Glomerular visceral epithelial cell (primary cell): ENCODE data around the gene GPR137B.
A peak's percentile ranks its signal among the peaks of the same experiment; 100 is the strongest.

Experiments used
- DNase-seq: peaks from one replicate; pipeline ENCODE4 v3.0.0-alpha.2; 2016; ENCODE audit errors: extremely low spot score

The GPR137B gene

DNA sequence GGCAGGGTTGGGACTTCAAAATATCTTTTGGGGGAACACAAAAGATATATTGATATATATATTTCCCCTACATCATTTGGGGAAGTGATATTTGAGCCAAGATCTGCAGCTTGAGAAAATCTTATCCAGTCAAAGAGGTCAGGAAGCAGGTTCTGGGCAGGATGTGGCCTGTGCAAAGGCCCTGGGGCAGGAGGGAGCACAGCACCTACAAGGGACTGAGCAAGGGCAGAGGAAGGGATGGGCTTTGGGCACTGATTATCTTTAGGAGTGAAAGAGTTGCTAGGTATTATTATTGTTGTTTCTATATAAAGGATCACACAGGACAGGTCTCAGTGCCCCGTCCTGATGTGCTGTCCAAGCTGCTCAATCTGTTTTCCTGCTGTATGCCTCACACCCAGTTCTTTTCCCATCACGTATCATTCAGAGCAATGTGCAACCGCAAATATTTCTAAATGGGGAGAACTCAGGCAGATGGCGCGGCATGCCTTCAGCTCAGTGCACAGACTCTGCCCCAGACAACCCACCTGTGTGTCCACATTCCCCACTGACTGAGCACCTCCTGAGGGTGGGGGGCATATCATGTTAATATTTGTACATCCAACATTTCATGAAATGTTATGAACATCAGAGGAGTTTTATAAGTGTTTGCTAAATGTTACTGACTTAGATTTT, 28.1 kb upstream of the GPR137B start:
- DNase-seq, result no peak

DNA sequence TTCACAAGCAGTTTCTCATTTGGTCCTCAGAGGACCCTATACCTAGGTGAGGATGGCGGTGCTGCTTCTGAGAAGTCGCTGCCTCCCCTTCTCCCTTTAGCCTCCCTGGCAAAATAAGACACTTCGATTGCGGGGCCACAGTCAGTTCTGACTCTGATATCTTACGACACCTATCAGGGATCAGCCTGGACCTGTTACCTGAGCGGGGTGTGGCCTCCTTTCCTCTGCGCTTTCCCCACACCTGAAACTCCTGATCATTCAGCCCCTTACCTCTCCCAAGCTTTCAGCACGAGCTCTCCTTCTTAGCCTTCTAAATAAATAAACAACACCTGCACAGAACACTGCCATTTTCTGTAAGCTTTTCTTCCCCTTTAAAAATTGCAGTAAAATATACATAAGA, 24.6 kb upstream of the GPR137B start:
- DNase-seq, result no peak

DNA sequence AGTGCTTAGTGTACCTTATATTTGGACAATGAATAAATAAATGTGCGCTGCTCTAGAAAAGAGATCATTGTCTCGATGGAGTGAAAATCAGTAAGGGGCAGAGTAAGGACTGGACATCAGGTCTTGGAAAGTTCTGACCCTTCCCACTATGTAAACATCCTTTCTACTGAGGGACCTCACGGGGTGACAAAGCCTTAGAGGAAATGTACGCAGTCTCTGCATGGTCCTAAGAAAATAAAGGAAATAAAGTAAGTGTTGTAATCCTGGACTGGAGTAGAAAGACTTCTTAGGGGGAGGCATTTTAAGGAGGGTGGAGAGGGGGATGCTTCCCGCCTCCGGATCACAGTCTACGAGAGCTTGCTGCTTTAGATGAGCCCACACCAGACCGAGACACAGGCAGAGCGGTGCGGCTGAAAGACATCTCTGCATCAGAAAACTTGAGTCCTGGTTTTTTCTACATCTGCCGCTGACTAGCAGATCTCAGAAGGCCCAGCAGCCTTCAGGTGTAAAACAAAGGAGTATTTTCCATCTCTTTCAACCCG, 22.3 kb upstream of the GPR137B start:
- DNase-seq, result no peak

DNA sequence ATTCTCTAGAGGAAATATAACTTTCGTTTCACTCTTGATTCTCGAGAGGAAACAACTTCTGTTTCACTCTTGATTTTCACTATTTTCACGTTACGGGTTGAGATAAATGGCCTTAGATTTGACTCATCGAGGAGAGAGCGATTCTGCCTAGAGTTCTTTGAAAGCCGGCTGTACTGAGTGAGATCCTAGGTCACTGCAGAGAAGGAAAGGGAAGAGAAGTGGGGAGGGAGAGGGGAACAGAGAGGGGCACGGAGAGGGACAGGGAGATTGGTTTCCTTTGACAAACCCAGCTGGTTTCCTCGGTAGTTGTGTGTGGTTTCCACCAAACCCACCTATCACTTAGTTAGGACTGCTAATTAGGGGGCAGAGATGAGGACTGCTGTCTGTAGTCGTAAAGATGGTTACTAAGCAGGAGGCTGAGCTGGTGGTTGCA, 21.6 kb upstream of the GPR137B start:
- no peak for DNase-seq

DNA sequence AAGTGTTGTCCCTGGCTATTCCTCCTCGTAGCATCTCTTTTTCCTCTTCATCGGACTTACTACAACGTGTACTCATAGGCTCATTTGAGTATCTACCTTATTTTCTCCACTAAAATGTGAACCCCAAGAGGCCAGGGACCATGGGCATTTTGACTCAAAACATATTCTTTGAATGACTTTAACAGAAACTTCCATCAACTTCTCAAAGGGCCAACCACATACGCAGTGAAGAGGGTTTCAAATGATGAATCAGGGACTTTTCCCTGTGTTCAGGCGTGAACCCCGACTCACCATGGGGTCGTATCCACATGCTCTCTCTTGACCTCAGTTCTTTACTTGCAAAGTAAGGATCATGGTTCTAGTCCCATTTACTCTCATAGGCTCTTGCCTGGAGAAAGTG, 20.2 kb upstream of the GPR137B start:
- no peak for DNase-seq

DNA sequence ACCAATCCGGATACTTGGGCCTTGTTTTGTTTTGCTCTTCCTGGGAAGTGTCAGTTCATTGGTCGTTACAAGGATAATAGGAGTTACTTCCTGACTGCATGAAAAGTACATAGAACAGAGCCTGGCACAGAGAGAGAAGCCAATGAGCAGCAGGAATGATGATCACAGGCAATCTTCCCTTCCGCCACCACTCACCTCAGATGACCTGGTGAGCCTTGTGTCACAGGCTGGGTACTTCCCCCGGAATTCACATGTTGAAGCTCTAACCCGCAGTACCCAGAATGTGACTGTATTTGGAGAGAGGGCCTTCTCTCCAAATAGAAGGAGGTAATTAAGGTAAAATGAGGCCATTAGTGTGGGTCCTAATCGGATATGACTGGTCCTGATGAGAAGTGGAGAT, 18.8 kb upstream of the GPR137B start:
- no peak for DNase-seq

DNA sequence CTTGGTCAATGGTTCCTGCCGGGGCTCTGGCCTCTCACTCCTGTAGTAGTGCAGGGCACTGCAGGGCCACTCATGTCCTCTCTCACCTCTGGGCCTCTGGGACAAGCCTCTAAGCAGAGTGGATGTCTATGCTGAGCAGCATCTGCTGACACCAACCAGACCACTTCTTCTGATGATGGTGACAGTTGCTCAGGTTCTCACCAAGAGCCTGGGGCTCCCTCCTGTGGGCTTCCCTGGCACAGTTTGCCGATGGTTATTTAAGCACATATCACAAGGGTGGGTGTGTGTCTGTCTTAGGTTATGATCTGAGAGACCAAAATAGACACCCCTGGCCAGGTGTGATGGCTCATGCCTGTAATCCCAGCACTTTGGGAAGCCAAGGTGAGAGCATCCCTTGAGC, 17.4 kb upstream of the GPR137B start:
- DNase-seq, result no peak

DNA sequence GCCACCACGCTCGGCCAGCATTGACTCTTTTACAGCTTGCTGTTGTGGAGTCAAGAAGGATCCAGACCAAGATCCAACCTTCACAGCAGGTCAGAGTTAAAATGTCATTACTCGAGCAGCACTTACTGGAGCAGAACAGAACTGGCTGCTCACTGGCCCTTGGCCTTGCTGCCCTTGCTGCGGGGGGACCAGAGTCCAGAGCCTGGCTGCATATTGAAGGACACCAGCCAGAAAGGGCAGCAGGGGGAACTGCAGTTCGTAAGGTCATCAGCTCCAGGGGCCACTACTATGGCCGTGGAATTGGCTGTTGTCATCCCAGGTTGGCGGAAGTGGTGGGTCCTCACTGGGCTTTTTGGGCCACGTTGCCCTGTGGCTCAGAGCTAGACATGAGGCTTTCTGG, 15.3 kb upstream of the GPR137B start:
- DNase-seq, result no peak

DNA sequence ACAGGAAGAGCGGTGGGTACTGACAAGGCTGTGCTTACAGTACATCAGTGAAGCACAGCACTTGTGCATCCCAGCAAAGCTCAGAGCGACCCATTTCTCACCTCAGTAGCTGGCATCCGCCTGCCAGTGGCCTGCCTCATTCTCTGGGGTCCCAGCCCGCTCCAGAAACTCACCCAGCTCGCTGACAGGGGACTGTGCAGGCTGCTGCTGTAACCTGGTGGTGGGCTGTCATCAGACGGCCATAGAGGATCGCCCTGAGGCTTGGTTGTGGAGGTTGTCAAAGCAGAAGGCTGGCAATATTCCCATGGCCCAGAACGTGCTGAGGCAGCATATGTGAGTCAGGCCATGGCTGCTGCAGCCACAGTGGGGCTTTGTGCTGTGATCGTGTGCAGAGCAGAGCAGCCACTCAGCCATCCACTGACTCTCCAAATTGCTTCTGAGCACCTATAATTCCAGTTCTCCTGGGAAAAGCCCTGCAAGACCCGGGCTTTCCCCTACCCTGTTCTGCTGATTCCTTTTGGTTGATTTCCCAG, 13.6 kb upstream of the GPR137B start:
- DNase-seq, result no peak

DNA sequence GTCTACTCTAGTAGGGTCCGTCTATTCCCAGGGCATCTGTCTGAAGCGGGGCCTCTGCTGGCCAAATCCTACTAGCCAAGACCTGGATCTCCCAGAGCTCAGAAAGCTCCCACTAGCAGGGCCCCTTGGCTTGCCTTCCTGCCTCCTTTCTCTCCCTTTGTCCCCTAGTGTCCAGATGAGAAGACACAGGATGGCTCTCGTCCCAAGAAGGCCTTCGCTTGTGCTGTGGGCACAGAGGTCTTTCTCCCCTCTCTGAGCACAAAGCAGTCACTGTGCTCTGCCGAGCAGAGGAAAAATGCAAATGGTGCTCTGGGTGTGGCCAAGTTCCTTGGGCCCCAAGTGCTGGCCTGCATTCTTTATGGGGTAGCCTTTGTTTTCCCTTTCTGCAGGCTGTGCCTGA, 13.0 kb upstream of the GPR137B start:
- no peak for DNase-seq

DNA sequence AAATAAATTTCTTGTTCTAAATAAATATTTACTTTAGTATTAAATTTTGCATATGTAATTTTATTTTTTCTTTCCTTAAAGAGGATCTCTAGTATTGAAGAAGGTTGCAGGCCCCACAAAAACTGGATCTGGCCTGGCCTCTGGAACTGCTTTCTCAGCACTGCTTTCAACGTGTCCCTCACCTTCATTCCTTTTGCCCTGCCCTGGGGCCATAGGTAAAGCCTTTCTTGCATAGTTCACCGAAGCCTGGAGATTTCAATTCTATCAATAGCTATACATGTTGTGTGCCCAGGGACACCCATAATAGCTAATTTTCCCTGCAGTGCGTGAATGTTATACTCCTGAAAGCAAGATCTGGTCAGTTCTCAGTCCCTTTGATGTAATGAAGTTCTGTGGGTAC, 12.0 kb upstream of the GPR137B start:
- DNase-seq, result no peak

DNA sequence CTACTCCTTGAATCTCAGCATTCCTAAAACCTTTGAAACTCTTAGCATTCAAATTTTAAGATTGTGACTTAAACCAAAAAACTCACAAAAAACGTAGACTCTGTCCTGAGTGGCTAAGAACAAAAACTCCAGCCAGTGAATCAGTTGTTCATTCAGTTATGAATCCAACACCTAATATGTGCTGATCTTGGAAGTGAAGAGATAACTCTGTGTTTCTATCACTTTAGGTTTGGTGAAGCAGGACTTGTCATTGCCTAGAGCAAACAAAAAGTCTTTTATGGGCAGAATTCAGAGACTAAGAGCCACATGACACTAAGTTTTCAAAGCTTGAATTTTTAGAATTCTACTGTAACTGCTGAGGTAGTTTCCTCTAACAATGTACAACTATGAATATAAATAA, 10.4 kb upstream of the GPR137B start:
- no peak for DNase-seq

DNA sequence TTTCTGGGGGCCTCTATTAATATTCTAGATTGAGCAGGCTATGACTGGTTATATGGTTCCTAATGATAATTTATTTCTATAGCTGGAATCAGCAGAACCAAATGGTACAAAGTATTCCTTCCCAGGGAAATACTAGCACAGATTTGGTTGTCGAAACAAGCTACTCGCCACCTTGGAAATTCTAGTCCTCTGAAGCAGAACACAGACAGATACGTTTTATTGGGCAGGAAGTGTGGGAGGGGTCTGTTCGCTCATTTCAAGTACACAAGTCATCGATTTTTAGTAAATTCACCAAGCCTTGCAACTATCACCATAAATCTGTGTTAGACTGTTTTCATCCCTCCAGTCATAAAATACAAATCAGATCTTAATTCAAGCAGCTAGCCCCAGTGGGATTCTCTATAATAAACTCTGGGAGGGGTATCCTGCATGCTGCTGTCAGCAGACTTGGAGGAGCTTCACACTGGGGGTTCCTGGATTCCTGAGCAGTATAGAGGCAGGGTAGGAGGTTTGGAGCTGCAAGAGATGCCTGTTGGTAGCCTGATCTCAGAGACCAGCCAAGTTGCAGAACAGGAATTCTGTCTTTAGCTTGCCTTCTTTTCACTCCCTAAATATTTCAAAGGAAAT, 9.8 kb upstream of the GPR137B start:
- no peak for DNase-seq

DNA sequence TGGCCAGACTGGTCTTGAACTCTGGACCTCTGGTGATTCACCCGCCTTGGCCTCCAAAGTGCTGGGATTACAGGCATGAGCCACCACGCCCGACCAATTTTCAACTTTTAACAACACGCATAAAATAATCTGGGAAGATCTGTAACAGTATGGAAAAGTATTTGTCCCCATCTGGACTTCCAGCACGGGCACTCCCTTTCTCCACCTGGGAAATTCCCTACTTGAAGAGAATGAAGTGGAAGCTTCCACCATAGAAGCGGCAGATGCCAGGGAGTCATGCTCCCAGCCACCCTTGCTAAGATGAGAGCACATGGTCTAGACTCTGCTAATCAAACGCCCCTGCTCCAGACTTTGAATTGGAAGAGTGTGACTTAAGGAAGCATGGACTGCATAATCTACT, 9.0 kb upstream of the GPR137B start:
- no peak for DNase-seq

DNA sequence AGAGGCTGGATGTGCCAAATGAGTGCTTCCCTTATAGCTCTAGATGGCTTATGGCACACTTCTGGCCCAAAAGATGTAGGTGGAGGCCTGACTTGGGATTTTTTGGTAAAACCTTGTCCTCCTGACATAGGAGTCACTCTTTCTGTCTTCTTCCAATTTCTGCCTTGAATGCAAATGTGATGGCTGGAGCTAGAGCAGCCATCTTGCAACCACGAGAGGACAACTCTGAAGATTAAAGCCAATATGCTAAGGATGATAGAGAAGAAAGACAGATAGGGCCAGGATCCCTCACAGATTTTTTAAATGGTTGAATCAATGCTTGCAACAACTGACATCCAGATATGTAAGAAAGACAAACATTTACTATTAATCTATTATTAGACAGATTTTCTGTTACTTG, 8.5 kb upstream of the GPR137B start:
- no peak for DNase-seq

DNA sequence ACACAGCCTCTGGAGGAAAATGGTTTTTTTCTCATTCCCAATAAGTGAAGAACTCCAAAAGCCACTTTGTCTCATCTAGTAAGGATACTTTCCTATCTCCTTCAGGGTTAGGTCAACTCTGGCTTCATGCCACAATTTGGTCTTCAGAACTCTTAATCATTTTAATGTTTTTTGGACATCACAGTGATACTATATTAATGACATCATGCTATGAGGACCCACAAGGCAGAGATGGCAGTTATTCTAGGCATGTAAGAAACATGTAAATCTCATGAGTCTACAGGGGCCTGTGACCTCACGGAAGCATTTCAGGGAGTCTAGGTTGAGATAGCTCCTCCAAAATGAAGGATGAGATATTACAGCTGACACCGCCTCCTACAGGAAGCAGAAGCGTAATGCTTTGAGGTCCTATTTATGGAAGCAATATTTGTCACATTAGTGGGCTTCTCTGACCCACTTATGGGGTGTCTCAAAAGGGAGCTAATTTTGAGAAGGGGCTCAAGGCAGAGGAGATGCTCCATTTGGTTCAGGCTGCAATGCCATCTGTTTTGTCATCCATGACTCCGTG, 5.0 kb upstream of the GPR137B start:
- no peak for DNase-seq

DNA sequence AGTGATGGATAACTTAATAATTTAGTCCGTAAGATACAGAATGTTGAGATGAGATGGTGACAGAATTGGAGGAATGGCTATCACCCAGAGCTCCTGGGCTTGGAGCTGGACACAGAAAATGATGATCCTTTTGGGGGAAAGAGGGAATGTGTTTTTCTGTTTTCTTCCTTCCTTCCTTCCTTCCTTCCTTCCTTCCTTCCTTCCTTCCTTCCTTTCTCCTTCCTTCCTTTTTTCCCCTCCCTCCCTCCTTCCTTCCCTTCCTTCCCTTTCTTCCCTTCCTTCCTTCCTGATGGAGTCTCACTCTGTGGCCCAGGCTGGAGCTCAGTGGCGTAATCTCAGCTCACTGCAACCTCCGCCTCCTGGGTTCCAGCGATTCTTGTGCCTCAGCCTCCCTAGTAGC, 2.8 kb upstream of the GPR137B start:
- DNase-seq, result no peak

DNA sequence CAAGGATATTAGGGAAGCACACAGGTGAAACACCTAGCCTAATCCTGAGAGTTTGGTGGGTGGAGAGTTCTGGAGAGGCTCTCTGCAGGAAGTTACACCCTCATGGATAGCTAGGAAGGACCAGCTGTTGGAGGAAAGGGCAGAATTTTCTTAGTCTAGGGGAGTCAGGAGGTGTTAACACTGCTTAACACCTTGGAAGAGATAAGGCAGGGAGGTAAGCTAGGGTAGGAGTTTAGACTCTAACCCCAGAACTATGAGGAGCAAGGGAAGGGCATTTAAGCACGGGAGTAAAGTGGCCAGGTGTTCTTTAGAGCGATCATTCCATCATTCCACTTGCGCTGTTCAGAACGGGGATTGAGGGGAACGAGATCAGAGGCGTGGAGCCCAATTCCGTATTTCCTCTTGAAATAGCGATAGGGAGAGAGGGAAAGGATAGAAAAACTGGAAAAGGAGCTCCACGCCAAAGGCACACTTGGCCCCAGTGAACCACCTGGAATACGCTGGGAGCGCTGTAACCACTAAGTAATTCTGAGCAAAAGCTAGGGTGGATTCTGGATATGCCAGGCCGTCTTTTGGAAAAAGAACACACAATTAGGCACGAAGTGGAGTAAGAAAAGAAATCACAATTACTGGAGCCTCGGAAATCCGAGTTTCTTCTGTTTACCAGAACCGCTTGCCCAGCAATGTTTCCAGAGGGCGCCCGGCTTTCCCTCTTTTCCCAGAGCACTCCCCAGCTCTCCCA, 1.5 kb upstream of the GPR137B start:
- DNase-seq, result no peak

DNA sequence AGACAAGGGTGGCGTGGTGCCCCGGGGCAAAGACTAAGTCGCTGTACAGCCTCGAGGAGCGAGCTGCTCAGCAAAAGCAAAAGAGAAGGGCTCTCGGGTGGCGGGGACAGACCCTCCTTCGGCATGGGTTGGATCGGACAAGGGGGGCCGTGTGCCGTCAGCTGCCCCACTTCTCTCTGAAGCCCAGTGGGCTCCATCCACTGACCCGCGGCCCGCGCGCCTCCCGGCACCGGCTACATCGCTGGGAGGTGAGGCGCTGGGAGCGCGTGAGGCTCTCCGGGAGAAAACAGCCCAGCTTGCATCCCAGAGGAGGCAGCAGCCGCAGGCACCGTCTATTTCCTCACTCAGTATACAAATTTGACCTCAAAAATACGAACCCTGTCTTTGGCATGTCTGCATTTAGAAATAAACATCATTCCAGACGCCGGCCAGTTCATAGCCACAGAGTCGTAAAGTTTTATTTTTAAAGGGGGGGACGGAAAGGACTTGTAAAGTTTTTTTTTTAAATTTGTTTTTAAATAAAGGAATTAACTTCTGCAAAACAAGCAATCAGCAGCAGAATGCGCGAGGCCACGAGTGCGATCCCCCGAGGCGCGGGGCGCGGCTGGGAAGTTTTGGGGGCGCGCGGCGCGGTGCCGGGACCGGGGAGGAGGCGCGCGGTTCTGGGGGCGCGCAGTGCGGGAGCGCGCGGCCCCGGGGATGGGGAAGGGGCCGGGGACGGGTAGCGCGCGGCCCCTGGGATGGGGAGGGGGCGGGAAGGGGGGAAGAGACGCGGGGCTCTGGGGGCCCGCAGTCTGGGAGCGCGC, 689 bp upstream of the GPR137B start:
- peak; percentile 47 for DNase-seq

DNA sequence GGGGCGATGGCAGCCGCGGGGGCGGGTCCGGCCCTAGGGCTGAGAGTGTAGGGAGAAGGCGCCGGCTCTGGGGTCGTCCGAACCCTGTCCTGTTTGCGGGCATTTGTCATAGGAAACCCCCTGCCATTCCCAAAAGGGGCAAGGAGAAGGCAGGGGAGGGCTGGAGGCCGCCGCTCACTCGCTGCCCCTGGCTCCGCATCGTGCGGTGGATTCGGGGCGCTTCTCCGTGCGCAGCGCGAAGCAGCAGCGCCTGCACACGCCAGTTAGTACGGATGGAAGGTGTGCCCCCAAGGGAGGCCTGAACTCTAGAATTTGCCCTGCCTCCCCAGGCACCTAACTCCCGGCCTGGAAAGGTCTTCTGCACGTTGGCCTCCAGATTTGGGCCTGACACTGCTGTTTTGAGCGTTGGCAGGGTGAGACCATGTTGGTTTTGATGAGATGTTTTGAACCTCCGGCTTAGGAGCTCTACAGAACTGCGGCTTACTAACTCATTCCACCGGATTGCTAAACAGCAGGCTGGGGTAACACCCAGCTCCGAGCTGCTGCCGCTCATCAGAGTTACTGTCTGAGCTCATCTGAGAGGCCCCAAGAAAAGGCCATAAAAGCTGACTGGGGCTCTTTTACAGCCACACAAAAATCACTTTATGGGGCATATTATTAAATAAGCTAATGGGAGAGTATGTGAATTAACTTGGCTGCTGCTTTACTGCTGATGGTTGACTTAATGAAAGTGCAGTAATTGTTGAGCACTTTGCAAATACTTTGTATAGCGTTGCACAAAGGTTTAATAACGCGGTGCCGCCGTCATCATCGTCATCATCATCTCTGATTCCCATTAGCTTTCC, 987 bp downstream of the GPR137B start:
- DNase-seq, result peak; percentile 55

DNA sequence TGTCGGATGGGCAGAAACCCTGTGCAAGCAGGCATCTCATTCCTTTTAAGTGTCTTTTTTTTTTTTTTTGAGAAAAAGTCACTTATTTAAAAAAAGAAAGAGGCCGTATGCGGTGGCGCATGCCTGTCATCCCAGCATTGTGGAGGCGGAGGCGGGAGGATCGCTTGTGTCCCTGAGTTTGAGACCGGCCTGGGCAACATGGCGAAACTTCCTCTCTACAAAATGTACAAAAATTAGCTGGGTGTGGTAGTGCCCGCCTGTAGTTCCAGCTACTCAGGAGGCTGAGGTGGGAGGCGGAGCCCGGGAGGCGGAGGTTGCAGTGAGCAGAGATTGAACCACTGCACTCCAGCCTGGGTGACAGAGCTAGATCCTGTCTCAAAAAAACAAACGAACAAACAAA, 1.7 kb downstream of the GPR137B start:
- DNase-seq, result no peak
